NCI-H446 (cell line): ENCODE results near the gene GRIN3B.
"Not testable (repeated sequence)": the region's sequence is repeated elsewhere in the genome, so short reads cannot be mapped to it uniquely, and the experiment has no call there.

Experiments
- DNase-seq, 2 experiments: peaks; one replicate each; lab custom pipeline; 2025; lab: John Stamatoyannopoulos, UW

Gene GRIN3B, protein sequence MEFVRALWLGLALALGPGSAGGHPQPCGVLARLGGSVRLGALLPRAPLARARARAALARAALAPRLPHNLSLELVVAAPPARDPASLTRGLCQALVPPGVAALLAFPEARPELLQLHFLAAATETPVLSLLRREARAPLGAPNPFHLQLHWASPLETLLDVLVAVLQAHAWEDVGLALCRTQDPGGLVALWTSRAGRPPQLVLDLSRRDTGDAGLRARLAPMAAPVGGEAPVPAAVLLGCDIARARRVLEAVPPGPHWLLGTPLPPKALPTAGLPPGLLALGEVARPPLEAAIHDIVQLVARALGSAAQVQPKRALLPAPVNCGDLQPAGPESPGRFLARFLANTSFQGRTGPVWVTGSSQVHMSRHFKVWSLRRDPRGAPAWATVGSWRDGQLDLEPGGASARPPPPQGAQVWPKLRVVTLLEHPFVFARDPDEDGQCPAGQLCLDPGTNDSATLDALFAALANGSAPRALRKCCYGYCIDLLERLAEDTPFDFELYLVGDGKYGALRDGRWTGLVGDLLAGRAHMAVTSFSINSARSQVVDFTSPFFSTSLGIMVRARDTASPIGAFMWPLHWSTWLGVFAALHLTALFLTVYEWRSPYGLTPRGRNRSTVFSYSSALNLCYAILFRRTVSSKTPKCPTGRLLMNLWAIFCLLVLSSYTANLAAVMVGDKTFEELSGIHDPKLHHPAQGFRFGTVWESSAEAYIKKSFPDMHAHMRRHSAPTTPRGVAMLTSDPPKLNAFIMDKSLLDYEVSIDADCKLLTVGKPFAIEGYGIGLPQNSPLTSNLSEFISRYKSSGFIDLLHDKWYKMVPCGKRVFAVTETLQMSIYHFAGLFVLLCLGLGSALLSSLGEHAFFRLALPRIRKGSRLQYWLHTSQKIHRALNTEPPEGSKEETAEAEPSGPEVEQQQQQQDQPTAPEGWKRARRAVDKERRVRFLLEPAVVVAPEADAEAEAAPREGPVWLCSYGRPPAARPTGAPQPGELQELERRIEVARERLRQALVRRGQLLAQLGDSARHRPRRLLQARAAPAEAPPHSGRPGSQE

DNA sequence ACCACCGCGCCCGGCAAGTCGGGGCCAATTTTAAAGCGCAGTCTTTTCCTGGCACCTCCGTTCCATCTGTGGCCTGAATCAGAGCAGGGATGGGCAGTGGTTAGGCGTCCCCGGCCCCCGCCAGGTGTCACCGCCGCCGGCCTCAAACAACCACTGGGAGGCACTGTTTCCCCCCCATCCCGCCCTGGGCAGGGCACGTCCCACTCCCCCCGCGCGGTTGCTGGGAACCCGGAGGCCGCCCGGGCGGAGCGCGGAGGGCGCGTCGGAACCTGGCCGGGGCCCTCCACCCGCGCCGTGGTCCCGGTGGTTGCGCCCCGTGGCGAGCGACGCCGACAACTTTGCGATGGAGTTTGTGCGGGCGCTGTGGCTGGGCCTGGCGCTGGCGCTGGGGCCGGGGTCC lies at the start of gene GRIN3B:
Gene GRIN3B (plus strand): TSS at position 325 of the 400 bp plus-strand sequence. CDS start 19 bp downstream, at position 344.
- DNase-seq: peak in 1 of 2 experiments; percentile 63

DNA sequence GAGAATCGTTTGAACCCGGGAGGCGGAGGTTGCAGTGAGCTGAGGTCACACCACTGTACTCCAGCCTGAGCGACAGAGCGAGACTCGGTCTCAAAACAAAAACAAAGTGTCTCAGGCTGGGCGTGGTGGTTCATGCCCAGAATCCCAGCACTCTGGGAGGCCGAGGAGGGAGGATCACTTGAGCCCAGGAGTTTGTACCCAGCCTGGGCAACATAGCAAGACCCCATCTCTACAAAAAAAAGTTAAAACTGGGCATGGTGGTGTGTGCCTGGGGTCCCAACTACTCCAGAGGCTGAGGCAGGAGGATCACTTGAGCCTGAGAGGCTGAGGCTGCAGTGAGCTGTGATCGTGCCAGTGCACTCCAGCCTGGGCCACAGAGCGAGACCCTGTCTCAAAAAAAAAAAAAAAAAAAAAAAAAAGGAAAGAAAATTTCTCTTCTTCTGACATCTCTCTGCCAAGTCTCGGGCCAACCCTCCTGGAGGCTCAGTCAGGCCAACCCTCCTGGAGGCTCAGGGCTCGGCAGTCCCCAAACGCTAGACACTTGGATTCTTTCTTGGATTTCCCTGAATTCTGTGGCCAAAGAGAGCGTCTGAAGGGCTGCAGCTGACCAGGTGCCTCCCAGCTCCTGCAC lies 48.1 kb upstream of the GRIN3B start:
- DNase-seq: no peak

DNA sequence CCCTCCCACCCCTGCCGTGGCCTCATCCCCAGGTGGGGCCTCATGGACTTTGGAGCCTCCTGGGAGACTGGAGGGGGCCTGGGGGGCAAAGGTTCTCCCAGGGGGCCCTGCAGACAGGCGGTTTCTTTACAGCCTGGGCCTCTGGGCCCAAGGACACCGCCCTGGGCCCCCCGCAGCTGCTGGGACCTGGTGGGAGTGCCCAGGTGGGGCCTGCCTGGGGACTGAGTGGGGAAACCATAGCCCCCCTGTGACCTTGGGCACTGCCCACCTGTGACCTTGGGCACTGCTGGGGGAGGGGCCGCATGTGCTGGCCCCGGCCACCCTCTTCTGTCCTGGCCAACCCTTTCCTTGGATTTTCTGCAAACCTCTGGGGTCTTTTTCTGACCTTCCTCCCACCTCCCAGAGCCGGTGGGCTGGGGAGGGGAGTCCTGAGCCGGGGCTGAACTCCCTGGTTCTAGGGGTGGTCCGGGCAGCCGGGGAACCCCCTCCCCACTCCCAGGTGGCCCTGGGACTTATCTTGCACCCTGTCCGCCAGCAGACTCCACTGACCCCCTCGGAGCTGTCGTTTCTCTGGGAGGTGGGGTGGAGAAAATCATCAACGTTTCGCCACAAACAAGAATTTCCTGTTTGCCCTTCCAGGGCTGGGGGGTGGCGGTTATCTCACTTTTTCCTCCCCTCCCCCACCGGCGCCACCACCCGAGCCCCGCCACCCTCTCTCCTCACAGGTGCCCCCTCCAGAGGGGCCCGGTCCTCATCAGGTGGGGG lies 47.4 kb upstream of the GRIN3B start:
- DNase-seq: no peak

DNA sequence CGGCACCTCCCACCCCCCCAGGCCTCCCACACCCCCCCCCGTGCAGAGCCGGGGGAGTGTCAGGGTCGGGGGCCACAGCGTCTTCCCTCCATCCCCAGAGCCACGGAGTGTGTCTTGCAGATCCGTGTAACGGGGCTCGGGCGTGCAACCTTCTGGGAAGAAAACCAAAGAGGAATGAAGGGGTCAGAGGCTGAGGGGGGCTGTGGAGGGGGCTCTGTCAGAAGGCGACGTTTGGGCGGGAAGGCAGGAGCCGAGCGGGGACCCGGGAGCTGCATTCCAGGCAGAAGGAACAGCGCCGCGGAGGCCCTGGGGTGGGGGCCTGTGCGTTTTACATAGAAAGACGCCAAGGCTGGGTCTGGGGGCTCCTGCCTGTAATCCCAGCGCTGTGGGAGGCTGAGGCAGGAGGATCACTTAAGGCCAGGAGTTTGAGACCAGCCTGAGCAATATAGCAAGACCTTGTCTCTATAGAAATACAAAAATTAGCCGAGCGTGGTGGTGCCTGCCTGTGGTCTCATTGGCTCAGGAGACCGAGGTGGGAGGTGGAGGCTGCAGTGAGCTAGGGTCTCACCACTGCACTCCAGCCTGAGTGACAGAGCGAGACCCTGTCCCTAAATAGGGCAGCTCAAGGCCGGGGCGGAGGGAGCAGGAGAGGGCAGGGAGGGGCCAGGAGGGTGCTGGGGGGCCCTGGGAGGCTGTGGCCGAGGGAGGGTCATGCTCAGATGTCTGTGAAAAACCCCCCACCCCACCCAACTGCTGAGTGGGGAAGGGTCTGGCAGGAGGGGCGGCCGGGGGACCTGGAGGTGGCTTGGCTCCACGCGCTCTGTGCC lies 46.6 kb upstream of the GRIN3B start:
- DNase-seq: no peak

DNA sequence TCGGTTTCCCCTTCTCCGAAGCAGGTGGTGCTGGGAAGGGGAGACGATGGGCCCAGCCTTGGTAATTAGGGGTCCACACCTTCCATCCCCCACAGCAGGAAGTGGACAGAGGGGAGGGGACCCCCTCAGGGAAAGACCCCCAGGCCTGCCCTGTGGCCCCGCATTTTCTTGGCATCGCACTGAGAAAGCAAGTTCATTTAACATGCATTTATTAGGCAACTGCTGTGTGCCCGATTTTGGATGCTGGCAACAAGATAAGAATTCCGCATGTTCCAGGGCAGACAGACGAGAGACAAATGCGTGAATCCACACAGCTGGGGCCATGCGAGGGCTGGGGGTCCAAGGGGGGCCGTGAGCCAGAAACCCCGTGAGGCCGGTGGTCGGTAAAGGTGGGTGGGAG lies 45.9 kb upstream of the GRIN3B start:
- no peak for DNase-seq

DNA sequence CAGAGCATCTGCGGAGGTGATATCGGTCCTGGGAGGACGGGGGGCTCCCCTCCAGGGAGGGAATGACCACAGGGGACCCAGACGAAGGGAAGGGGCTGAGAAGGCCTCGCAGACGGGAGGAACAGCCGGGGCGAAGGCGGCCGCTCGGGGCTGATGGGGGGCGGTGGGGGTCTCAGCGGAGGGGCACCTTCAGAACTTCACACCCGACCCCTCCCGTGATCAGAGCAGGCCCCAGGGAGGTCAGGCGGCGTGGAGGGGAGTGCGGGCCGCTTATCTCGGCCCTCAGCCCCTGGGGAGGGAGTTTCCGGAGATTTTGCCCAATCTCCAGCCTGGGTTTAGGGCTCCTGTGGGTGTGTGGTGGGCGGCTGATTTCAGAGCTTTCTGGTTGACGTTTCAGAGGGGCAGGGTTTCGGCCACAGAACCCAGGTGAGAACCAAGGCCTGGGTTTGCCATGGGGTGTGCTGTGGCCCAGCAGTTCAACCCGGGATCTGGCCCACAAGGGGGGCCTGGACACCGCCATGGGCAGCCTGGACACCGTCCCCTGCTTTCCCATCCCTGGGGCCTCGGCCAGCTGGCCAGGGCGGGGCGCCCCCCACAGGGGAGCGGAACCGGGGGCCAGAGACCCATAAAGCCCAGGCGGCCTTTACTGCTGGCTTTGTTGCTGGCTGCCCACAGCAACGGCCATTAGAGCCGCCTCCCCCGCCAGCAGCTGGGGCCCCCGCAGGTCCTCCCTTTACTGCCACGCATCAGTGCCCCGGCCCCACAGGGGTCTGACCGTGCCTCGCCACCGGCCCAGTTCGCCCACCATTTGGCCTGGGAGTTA lies 45.3 kb upstream of the GRIN3B start:
- DNase-seq: no peak

DNA sequence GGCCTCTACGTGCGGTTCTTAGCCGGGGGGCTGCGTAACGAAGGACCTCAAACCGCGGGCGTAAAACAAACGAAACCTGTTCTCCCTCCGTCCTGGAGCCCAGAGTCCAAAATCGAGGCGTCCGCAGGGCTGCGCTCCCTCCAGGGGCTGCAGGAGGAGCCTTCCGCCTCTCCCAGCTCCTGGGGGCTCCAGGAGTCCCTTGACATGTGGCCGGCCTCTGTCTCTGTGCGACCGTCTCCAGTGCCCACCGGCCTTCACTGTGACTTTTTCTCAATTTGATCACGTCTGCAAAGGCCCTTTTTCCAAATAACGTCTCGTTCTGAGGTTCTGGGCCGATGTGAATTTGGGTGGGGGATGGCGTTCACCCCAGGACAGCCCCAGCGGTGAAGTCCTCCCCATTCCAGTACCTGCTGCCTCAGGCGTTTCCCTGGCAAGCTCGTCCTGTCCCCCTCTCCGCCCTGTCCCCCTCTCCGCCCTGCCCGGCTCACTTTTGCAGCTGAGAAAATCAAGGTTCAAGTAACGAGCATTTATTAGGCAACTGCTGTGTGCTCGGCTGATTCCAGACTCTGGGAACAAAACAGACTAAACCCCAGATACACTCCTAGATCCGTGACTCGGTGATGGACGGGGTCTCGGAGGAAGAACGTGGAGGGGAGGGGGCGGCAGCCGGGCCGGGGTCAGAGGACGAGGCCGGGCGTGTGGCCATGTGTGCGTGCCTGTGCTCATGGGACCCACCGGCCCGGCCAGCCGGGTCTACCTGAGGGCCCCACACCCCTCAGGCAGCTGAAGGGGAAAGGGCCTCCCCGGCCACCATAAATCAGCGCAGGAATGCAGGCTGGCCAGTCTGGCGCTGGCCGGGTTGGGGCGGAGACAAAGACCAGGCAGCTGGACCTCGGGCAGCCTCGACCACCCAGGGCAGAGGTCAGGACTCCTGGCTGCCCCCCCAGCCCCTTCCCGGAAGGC lies 44.1 kb upstream of the GRIN3B start:
- no peak for DNase-seq

DNA sequence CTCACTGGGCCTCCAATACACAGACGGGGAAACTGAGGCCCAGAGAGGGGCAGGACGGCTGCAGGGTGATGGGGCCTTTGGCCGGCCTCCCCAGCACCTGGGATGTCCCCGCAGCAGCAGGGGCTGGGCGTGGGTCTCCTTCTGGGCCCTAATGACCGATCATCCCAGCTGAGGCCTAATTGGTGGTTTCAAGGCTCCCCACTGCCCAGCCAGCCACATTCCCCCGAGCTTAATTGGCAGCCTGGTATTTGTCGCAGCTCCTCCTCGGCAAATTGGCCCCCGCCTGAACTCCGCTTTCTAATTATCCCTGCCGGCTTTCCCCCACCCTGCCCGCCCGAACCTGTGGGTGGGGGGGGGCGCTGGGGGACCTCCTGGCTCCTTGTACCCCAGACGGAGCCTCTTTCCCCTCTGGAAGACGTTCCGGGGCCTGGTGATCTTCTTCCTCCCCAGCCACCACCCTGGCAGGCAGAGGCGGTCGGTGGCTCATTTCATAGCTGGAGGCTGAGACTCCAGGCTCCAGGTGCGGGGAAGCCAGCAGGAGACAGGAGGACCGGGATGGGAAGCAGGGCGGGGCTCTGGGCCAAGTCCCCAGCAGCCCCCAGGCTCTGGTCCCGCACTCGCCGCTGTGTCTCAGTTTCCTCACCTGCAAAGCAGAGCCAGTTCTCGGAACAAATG lies 43.3 kb upstream of the GRIN3B start:
- DNase-seq: no peak

DNA sequence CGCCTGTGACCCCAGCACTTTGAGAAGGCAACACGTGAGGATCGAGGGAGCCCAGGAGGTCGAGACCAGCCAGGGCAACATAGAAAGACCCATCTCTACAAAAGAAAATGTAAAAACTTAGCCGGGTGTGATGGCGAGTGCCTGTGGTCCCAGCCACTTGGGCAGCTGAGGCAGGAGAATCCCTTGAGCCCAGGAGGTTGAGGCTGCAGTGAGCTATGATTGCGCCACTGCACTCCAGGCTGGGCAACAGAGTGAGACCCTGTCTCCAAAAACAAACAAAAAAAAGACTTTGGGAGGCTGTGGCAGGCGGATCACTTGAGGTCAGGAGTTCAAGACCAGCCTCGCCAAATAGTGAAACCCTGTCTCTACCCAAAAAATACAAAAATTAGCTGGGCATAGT lies 42.6 kb upstream of the GRIN3B start:
- DNase-seq: not testable (repeated sequence)

DNA sequence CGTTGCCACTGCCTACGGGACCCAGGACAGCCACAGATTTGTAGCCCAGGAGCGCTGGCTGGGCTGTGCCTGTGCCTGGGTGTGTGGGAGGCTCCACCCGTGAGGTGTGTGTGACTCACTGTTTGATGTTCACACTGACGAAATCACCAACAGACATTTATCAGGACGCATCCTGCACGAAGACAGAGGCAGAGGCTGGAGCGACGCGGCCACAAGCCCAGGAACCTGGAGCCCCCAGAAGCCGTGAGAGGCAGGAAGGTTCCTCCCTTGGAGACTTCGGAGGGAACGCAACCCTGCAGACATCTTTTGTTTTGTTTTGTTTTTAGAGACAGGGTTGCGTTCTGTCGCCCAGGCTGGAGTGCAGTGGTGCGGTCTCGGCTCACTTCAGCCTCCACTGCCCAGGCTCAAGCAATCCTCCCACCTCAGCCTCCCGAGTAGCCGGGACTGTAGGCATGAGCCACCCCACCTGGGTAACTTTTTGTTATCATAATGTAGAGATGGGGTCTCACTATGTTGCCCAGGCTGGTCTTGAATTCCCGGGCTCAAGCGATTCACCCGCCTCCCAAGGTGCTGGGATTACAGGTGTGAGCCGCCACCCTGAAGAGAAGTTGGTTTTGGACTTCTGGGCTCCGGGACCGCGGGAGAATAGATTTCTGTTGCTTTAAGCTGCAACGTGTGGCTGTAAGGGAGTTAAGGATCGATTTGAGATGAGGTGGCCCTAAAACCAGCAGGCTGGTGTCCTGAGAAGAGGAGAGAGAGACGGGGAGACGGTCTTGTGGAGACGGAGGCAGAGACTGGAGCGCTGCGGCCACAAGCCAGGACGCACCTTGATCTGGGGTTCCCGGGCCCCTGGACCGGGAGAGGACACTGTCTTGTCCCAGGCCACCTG lies 41.0 kb upstream of the GRIN3B start:
- no peak for DNase-seq

DNA sequence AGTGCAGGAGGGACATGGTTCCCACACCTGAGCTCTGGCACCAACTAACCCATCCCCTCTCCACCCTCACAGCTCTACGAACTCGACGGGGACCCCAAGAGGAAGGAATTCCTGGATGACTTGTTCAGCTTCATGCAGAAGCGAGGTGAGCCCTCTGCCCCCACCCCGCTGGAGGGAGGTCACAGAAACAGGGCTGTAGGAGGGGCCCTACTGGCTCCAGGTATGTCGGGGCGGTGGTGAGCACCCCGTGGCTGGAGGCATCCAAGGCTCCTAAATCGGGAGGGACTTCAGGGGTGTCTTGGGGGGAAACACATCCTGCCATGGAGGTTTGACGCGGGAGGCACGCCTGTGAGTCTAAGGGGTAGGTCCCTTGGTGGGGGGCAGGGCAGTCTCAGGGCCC lies 40.2 kb upstream of the GRIN3B start:
- no peak for DNase-seq

DNA sequence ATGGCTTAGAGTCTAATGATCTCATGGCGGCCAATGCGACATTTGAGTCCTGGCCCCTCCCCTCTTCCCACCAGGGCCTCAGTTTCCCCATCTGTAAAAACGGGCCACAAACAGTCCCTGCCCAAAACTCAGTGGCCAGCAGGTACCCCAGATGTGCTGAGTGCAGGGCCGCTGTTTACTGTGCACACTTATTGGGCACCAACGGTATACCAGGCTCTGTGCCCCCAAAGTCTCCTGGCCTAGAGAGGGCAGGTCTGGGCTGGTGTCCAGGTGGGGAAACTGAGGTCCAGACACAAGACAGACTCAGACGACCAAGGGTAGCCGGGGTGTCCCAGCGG lies 39.6 kb upstream of the GRIN3B start:
- DNase-seq: no peak

DNA sequence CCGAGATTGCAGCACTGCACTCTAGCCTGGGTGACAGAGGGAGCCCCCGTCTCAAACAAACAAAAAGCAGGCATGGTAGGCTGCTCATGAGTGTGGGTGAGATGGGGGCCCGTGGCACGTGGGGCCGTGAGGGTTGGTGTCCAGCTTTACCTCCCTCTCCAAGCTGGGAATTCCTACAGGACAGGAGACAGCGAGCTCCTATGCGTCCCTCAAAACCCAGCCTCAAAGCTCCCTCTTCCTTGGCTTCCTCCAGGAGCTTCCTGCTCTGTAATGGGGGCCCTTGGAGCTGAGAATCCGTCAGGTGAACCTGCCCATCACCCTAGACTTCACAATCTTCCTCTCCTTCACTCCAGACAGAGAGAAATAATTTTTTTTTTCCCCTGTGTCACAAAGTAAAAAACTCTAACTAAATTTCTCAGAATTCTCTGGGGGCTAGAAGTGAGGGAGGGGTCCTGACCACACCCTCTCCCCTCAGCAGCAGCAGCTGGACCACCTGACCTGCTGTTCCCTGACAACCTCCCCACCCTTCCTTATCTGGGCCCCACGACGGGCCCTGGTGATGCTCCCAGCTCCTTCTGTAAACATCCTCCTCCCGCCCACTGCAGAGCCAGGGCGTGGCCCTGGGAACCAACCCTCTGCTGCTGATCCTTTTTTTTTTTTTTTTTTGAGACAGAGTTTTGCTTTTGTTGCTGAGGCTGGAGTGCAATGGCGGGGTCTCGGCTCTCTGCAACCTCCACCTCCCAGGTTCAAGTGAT lies 38.2 kb upstream of the GRIN3B start:
- no peak for DNase-seq

DNA sequence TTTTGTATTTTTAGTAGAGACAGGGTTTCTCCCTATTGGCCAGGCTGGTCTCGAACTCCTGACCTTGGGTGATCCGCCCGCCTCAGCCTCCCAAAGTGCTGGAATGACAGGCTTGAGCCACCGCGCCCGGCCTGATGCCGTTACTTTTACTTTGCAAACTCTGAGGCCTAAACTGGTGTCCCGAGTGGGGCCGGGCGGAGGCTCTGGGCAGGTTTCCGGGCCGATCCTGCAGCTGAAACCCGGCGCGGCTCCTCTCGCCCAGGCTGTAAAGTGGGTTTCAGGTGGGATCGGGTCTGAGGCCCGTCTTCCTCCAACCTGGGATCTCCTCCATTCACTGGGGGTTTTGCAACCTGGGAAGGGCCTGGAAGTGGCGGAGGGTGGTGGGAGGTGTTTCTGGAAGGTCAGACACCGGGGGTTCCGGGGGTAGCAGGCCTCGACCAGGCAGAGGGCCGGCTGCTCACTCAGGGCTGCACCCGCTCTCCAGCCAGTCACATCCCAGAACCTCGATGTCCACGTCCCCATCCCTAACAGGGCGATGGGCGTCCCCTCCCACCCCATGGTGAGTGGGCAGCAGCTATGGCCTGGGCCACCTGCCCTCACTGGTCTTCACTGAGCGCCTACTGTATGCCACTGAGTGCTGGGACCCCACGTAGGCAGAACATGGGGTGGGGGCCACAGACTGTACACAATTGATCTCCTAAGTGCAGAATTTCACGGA lies 37.4 kb upstream of the GRIN3B start:
- DNase-seq: no peak

DNA sequence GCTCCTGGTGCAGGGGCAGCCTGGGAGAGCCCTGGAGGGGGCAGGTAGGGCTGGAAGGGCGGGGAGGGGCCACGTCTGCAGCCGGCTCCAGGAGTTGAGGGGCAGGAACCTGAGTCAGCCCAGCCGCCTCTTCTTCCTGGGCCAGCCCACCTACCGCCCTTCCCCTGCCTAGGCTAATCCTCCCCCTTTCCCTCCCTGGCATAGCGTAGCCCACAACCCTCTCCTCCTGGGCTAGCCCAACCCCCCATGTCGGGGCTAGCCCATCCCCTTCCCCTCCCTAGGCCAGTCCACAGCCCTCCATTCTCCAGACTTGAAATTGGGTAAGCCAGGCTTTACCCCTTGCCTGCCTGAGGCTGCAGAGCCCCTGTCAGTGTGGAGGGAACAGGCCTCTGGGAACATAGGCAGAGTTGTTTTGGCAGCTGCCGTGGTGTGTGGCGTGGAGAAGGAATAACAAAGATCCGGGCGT lies 36.7 kb upstream of the GRIN3B start:
- no peak for DNase-seq

DNA sequence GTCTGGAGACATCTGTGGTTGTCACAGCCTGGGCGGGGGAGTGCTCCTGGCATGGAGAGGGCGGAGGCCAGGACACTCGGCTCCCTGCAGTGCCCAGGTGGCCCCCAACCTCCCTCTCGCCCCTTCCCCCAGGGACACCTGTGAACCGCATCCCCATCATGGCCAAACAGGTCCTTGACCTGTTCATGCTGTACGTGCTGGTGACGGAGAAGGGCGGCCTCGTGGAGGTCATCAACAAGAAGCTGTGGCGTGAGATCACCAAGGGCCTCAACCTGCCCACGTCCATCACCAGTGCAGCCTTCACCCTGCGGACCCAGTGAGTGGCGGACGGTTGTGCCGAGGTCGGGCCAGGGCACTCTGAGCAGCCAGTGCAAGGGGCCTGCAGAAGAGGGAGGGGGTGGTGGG lies 36.1 kb upstream of the GRIN3B start:
- DNase-seq: no peak
